Activated CD4-positive, alpha-beta T cell treated with anti-CD3 and anti-CD28 coated beads for 48 hours (primary cell): ENCODE data around the gene TBXAS1.

Experiments used
- DNase-seq: peaks from one replicate; pipeline ENCODE4 v3.0.0-alpha.2; 2020

The TBXAS1 gene

GRCh38 chr7:139950881-139951525 lies 121.9 kb downstream of the TBXAS1 start:
- no peak for DNase-seq

GRCh38 chr7:139953229-139953628 lies 124.2 kb downstream of the TBXAS1 start:
- DNase-seq: no peak

GRCh38 chr7:139955109-139955820 lies 126.2 kb downstream of the TBXAS1 start:
- no peak for DNase-seq

GRCh38 chr7:139958599-139959284 lies 129.7 kb downstream of the TBXAS1 start:
- no peak for DNase-seq

GRCh38 chr7:139959285-139959628 lies 130.2 kb downstream of the TBXAS1 start:
- DNase-seq: no peak

- DNase-seq: no peak
Measured at GRCh38 chr7:139959718-139960117, 130.7 kb downstream of the TBXAS1 start.

- no peak for DNase-seq
Measured at GRCh38 chr7:139960157-139960556, 131.1 kb downstream of the TBXAS1 start.

- no peak for DNase-seq
Measured at GRCh38 chr7:139965942-139966628, 137.0 kb downstream of the TBXAS1 start.

- no peak for DNase-seq
Measured at GRCh38 chr7:139966949-139967348, 137.9 kb downstream of the TBXAS1 start.

GRCh38 chr7:139968931-139969330 lies 139.9 kb downstream of the TBXAS1 start:
- DNase-seq: no peak

- DNase-seq: no peak
Measured at GRCh38 chr7:139972029-139972428, 143.0 kb downstream of the TBXAS1 start.

GRCh38 chr7:139973101-139974050 lies 144.3 kb downstream of the TBXAS1 start:
- DNase-seq: no peak

- no peak for DNase-seq
Measured at GRCh38 chr7:139974179-139974811, 145.2 kb downstream of the TBXAS1 start.

GRCh38 chr7:139976055-139976837 lies 147.2 kb downstream of the TBXAS1 start:
- DNase-seq: no peak

- no peak for DNase-seq
Measured at GRCh38 chr7:139976838-139977656, 148.0 kb downstream of the TBXAS1 start.

- DNase-seq: no peak
Measured at GRCh38 chr7:139981511-139981895, 152.4 kb downstream of the TBXAS1 start.

- DNase-seq: no peak
Measured at GRCh38 chr7:139982927-139983920, 154.2 kb downstream of the TBXAS1 start.

GRCh38 chr7:139984642-139985539 lies 155.8 kb downstream of the TBXAS1 start:
- DNase-seq: no peak
